IMR-90 (cell line): ENCODE results near the gene RHBDF2.

Experiments used
- POLR2A ChIP-seq: IDR thresholded peaks from 2 replicates; pipeline ENCODE4 v1.6.1; 2012; ENCODE audit warnings: mild to moderate bottlenecking, low read depth, low read length
- RFX5 ChIP-seq: IDR thresholded peaks from 2 replicates; pipeline ENCODE4 v1.8.0; 2012; ENCODE audit warnings: low read depth, mild to moderate bottlenecking, low read length, moderate library complexity
- TF ChIP-seq, protein P1 (sequence below): conservative IDR thresholded peaks from 2 replicates; pipeline ENCODE4 v1.5.1; 2012; ENCODE audit warnings: mild to moderate bottlenecking, low read depth, low read length, improper control_type of control experiment

DNA sequence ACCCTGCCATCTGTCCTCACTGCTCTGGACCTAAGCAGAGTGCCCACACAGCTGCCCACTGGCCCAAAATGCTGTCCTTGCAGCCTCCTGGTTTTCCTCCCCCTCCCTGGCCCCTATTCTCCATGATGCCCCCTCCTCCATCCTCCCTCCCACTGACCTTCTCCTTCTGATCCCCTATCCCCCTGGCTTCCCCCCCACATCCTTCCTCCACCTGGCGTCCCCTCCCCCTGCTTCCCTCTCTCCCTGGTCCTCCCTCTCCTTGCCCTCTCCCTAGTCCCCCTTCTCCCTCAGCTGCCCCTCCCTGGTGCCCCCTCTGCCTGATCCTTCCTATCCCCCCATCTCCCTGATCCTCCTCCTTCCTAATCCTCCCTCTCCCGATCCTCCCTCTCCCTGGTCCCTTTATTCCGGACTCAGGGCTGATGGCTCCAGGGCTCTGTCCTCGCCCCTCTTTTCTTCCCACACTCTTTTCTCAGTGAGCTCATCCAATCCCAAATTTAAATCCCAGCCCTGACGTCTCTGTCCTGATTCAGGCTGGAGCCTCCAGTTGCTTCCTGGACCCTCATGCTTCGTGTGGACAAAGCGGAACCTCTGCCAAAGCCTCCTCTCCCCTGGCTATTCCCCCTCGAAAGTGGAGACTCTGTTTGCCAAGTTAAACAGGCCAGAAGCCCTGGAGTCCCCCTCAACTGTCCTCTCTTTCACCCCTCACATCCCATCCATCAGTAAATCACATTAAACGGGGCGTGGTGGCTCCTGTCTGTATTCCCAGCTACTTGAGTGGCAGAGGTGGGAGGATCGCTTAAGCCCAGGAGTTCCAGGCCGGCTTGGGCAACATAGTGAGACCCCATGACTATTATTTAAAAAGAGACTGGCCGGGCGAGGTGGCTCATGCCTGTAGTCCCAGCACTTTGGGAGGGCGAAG is 18.1 kb upstream of the RHBDF2 start:
- TF ChIP-seq, protein P1, sequence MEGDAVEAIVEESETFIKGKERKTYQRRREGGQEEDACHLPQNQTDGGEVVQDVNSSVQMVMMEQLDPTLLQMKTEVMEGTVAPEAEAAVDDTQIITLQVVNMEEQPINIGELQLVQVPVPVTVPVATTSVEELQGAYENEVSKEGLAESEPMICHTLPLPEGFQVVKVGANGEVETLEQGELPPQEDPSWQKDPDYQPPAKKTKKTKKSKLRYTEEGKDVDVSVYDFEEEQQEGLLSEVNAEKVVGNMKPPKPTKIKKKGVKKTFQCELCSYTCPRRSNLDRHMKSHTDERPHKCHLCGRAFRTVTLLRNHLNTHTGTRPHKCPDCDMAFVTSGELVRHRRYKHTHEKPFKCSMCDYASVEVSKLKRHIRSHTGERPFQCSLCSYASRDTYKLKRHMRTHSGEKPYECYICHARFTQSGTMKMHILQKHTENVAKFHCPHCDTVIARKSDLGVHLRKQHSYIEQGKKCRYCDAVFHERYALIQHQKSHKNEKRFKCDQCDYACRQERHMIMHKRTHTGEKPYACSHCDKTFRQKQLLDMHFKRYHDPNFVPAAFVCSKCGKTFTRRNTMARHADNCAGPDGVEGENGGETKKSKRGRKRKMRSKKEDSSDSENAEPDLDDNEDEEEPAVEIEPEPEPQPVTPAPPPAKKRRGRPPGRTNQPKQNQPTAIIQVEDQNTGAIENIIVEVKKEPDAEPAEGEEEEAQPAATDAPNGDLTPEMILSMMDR, result no peak
- no peak for TF ChIP-seq POLR2A
- TF ChIP-seq RFX5, result no peak
